NK-92 treated with Interleukin-12 subunit alpha and Interleukin-12 subunit beta, amount 100 ng/mL, for 24 hours (cell line): Measurements from ENCODE around the gene KRTAP10-10.
"Not testable (repeated sequence)": the region's sequence is repeated elsewhere in the genome, so short reads cannot be mapped to it uniquely, and the experiment has no call there.

Source experiments
- DNase-seq: peaks from one replicate; lab custom pipeline; 2025; lab: John Stamatoyannopoulos, UW

The KRTAP10-10 gene

DNA sequence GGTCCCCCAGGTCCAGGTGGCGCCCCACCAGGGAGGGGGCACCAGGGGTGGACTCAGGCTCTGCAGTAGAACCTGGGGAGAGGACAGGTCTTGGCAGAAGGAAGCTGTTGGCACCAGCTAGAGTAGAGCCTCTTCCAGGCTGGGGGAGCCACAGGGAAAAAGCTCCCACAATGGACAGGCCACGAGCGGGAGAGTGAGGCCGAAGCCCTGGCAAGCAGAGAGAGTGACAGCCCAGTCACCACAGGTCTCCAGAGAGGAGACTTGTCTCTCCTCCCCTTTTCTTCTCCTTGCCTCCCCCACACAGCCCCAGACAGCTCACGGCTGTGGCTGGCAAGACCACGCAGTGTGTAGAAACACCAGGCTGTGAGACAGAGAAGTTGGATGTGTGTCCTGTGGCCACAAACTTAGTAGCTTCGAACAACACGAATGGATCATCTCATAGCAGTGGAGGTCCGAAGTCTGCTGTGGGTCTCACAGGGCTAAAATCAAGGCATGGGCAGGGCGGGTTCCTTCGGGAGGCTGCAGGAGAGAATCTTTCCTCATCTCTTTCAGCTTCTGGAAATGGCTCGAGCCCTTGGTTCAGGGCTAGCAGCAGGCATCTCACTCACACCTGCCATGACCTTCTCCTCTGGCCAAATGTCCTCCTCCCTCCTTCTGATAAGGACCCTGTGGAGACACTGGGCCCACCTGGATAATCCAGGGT lies 14.0 kb downstream of the KRTAP10-10 start:
- no peak for DNase-seq

DNA sequence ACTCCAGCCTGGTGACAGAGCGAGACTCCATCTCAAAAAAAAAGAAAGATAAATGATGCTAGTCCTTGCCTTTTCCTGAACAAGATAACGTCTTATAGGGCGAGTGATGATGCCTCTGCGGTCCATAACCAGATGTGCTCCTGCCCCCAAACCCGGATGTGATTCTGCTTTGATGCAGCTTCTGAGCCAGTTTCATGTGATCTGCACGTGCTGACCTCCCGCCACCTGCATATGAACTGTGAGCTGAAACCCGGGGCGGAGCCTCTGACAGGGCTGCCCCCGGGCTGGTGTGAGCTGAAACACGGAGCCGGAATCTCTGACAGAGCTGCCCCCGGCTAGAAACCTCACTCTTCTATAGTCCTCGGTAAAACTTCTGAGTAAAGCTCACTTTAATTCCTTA lies 16.0 kb downstream of the KRTAP10-10 start:
- DNase-seq = no peak

DNA sequence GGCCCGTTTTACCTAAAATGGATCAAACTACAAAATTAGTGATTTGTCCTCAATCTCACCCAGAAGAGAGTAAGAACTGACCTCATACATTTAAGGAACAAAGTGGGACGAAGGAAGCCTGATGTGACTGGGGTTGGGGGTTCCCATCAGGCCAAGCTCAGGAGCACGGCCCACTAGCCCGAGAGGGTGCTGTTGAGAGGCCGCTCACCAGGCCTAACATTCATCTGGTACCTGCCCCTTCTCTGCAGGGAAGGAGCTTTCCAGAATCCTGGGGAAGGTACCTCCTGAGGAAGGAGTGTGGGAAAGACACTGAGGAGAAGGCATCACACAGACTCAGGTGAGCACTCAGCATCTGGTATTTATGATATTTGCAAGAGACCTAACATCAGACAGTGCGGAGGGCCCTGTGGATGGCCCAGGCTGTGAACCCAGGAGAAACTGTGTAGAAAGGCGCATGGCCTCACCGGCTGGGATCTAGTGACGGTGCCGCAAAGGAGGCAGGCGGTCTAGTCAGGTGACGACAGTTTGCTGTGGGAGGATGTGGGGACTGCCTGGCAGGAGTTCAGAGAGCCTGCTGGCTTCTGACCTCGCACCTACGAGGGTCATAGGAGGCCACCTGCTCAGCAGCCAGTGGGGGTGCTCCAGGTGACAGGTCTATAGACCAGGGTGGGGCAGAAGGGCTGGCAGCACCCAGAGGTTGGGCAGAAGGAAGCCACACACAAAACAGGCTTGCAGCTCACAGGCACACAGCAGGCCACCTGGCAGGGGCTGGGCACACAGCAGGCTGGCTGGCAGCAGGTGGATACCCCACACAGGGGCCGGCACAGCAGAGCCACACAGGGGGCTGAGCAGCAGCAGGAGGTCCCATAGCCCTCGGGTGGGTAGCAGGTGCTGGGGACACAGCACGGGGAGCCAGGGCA lies 16.8 kb downstream of the KRTAP10-10 start:
- no peak for DNase-seq

DNA sequence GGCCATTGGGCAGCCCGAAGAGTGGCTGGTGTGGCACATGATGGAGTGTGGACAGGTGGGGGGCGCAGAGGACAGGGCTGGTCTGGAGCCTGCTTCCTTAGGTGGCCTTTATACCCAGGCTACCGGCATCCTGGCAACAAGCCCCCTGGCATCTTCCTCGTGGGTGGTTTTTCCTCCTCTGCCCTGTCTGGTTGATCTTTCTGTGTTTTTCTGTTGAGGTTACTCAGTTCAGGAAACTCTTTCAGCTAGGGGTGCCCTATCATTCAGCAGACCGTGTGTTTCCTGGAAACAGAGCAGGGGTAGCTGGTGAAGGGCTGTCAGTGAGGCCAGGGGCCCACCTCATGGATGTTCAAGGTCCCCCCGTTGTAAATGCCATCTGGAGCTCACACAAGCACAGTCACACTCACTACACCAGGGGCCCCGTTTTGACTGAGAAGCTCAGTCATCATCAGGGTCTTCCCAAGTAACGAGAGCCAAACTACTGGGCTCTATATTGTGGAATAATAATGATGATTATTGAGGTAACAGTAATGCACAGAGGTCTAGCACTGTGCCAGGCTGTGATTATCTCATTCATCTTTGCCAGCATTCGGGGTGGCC lies 17.5 kb downstream of the KRTAP10-10 start, which contains the start of gene KRTAP12-4:
TSS of gene KRTAP12-4 (minus strand) at position 84 of the 600 bp plus-strand sequence. CDS start at position 39, 45 bp downstream.
- no peak for DNase-seq

DNA sequence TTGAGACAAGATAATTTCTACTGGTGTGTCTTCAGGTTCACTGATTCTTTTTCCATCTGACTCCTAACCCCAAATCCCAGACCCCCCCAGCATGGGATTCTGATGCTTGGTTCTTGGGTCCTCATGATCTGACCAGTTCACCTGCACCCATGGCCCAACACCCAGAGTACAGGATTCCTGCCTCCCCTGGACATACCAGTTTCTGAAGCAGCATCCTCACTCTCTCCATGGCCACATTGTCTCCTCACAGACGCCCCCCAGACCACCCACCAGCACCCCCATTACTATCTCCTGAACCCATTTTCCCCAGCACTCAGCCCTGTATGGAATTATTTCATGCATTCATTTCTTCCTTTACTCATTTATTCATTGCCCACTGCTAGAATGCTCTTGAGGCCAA lies 19.7 kb downstream of the KRTAP10-10 start:
- no peak for DNase-seq

DNA sequence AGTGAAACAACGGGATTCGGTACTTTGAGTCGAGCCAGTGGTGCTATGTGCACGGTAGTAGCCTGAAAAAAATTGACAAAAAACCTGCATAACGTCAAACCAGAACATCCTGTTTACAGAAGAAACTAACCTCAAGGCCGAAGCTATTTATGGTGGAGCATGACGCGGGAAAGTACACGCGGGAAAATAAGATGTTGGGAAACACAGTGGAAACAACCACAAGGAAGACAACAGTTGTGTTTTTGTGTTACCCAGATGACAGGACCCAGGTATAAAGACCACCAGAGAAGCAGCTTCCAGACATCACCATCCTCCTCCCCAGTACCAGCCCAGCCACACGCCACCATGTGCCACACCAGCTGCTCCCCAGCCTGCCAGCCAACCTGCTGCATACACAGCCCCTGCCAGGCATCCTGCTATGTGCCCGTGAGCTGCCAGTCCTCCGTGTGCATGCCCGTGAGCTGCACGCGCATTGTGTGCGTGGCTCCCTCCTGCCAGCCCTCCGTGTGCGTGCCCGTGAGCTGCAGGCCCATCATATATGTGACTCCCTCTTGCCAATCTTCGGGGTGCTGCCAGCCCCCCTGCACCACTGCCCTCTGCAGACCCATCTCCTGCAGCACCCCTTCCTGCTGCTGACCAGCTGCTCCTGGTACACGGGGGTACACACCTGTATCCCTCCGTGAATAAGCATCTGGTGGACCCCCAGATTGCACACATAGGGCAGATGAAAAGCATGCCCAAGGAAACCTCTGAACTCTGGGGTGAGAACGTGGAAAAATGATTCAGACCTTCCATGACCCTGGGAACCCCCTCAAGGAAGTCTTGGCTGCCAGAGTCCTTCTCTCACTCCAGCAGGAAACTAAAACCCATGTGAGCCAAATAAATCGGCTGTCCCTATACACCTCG lies 20.7 kb downstream of the KRTAP10-10 start, which contains the start of gene KRTAP12-3:
TSS of gene KRTAP12-3 (plus strand) at position 298 of the 906 bp plus-strand sequence. CDS start at position 346, 48 bp downstream.
- no peak for DNase-seq

DNA sequence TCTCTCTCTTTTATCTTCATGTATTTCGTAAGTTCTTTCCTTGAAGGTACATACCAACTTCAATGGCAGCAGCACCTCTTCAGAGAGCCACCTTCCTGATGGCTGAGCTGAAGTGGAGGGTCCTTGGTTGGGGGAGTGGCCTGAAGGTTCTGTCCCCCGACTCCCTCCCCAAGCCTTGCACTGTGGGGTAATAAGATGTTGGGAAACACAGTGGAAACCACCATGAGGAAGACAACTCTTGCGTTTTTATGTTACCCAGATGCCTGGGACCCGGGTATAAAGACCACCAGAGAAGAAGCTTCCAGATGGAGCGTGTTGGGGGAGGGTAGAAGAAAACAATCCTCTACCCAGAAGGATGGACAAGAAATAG lies 21.4 kb downstream of the KRTAP10-10 start:
- no peak for DNase-seq

DNA sequence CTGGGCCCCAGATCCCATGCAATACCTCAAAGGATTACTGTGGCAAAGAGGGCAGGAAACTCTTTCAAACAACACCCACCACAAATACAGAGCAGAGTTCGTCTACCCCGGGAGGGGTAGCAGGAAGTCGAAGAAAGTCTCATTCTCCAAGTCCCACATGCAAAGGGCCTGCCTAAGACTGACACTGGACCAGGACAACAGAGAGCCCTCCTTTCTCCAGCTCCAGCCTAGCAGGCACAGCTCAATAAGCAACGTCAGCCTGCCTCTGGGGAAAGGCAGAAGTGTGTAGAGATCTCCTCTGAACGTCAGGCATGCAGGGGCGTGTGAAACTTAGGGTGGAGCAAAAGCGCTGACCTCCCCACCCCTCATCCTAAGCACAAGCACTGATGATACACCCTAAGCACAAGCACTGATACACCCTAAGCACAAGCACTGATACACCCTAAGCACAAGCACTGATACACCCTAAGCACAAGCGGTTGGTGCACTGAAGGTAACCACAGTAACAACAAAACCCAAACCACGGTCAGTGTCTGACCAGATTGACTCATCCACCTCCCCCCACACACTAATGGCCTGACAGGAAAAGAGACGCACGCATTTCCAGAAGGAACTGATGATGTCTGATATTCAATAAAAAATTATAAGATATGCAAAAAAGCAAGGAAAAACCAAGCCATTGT lies 21.9 kb downstream of the KRTAP10-10 start:
- no peak for DNase-seq

DNA sequence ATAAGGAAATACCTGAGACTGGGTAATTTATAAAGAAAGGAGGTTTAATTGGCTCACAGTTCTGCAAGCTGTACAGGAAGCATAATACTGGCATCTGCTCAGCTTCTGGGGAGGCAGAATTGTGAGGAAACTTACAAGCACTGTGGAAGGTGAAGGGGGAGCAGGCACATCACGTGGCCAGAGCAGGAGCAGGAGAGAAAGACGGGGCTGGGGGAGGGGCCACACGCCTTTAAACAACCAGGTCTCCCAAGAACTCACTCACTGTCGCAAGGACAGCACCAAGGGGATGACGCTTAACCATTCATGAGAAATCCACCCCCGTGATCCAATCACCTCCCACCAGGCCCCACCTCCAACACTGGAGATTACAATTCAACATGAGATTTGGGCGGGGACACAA lies 24.4 kb downstream of the KRTAP10-10 start:
- not testable (repeated sequence) for DNase-seq

DNA sequence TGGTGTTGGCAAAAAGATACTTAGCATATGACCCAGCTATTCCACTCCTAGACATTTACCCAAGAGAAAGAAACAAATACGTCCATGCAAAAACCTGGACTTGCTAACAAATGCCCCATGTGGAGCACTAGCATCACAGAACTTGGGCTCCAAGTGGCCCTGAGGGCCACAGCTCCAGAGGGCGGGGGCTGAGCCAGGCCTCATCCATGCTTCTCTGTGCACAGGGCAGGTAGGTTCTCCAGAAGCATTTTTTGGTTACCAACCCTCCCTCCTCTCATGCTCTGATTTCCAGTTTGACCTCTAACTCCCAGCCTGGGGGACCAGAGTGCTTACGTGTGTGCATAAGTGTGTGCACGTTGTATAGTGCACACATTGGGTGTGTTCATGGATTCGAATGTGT lies 27.5 kb downstream of the KRTAP10-10 start:
- no peak for DNase-seq

DNA sequence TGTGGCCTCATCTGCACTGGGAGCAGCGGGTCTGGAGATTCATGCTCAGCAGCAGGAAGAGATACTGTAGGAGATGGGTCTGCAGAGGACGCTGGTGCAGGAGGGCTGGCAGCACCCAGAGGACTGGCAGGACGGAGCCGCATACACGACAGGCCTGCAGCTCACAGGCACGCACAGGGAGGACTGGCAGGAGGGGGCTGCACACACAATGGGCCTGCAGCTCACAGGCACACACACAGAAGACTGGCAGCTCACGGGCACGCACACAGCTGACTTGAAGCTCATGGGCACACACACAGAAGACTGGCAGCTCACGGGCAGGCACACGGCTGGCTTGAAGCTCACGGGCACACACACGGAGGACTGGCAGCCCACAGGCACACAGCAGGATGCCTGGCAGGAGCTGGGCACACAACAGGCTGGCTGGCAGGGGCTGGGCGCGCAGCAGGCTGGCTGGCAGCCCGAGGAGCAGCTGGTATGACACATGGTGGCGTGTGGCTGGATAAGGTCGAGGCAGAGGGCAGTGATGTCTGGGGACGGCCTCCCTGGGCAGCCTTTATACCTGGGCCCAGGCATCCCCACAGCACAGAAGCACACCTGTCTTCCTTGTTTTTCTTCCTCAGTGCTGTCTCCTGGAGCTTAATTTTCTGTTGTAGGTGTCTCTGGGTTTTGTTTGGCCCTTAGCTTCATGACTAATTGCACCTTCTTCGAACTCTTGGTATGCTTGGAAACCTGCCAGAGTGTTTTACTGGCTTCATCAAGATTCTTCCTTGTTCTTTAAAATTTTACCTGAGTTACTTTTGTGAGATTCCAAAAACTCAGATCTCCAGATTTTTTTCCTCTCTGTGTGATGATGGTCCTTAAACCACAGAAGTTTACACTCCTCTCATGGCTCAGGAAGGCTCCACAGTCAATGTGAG lies 29.5 kb downstream of the KRTAP10-10 start, which contains the start of gene KRTAP12-2:
TSS of gene KRTAP12-2 (minus strand) at position 527 of the 920 bp plus-strand sequence. CDS start at position 486, 41 bp downstream.
- DNase-seq = no peak

DNA sequence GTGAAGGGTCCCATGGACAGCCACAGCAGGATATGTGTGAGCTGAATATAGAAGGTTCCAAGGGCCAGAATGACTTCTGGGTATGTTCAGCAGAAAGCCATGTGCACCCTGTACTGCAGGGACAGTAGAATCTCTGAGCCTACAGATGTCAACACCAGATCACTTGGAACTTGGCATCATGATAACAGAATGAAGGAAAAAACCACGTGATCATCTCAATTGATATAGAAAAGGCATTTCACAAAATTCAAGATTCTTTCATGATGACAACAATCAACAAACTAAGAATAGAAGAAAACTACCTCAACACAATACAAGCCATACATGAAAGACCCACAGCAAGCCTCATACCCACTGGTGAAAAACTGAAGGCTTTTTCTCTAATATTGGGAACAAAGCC lies 30.5 kb downstream of the KRTAP10-10 start:
- DNase-seq = no peak

DNA sequence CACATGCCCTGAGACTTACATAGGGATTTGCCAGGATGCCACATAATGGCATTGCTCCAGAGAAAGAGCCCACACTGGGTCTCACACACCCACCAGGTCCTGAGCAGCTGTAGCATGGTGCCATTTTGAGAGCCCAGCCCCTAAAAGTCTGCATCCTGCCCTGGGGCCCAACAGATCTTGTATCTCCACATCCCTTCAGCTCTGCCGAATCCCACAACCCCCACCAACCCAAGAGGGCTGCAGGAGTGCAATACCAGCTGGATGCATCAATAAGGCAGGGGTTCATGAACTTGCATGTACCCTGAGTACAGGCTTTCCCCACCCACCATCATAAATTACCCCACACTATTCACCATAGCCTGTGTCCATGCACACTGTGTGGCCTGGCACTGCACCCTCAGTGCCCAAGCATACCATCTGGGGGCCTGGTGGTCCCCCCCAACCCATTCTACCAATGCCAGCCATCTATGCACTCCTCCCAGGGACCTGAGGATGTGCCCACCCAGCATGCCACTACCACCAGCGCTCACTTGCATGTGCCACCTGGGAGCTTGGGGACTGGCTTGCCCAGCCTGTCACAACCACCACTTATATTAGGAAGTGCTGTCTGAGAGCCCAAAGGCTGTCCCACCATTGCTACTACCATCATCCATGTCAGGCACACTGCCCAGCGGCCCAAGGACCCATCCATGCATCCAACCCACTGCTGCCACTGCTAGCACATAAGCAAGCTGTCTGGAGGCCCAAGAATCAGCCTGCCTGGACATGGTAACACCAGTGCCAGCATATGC lies 33.7 kb downstream of the KRTAP10-10 start:
- DNase-seq = no peak

DNA sequence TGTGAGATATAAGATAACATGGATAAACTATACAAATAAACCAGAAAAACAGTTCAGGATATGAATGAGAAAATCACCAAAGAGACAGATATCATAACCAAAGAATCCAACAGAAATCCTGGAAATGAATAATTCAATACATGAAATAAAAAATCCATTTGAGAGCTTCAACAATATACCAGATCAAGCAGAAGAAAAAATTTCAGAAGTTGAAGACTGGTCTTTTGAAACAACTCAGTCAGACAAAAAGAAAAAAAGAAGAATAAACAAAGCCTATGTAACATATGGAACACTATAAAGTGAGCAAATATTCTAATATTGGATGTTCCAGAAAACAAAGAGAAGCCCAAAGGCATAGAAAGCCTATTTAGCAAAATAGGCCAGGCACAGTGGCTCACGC lies 34.8 kb downstream of the KRTAP10-10 start:
- no peak for DNase-seq

DNA sequence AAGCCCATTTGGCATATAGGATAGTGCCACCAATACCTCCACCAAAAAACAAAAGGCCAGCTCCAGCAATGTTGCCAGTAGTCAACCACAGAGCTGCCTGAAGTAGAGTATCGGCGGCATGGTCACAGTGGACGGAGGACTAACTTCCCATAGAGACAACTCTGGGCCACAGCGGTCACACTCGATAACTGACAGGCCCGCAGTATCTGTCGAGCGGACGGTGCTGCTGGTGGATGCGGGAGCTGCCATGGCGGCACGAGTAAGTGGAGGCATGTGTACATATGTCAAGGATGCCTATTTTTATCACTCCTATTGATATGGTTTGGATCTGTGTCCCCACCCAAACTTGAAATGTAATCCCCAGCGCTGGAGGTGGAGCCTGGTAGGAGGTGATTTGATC lies 40.7 kb downstream of the KRTAP10-10 start:
- no peak for DNase-seq

DNA sequence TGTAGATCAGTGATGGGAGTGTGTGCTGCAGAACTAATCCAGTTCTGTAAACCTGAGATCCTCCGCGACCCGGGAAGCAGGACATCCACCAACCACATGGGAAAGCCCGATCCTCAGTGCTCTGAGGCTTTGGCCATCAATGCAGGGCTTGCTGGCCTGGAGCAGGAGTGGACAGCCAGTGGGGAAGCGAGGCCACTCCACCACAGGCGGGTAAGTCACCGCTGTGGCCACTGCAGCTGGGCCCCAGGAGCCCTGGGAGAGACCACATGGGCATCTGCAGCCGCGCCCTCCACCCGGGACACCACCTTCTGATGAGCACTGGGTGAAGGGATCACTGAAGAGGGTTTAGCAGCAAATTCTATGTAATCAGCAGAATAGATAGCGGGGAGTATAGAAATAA lies 44.0 kb downstream of the KRTAP10-10 start:
- no peak for DNase-seq

DNA sequence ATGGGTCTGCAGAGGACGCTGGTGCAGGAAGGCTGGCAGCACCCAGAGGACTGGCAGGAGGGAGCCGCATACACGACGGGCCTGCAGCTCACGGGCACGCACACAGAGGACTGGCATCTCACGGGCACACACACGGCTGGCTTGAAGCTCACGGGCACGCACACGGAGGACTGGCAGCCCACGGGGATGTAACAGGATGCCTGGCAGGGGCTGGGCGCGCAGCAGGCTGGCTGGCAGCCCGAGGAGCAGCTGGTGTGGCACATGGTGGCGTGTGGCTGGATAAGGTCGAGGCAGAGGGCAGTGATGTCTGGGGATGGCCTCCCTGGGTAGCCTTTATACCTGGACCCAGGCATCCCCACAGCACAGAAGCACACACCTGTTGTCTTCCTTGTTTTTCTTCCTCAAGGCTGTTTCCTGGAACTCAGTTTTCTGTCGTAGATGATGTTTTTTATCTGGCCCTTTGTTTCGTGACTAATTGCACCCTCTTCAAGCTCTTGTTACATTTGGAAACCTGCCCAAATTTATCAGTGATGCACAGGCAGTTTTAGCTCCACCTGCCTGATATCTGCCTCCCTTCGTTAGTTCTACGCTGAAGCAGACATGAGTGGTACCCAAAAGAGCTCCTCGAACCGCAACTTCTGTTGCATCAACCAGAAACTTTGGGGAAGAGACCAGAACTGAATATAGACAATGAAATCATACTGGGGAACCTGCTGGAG lies 44.9 kb downstream of the KRTAP10-10 start, which contains the start of gene KRTAP12-1:
TSS of gene KRTAP12-1 (minus strand) at position 303 of the 719 bp plus-strand sequence. CDS start at position 263, 40 bp downstream.
- DNase-seq = no peak

DNA sequence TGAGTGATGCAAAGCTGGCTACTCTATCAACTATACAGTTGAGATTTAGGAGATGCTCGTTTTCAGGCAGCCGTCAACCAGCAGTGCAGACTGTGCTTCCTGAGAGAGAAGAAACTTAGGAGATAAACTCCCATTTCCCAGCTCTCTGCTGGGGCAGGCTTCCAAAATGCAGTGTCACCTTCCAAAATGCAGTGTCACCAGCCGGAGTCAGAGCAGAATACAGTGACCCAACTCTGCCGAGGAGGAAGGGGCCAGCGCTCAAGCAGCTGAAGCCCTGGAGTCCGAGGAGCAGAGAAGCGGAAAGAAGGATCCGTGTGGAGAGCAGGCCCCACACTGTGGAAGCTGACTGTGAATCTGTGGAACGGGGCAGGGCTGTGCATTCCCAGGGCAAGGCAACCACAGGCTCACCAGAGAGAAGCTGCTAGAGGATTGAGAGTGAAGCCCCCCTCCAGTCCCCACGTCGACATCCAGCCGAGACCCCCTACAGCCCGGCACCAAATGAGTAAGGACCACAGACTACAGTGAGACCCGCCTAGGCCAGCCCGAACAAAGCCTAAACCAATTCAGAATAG lies 45.5 kb downstream of the KRTAP10-10 start:
- no peak for DNase-seq
